IPS-NIHi11 (cell line): Measurements from ENCODE around the gene CD1C.
"Not testable (repeated sequence)": the region's sequence is repeated elsewhere in the genome, so short reads cannot be mapped to it uniquely, and the experiment has no call there.

Experiments
- DNase-seq: peaks from one replicate; pipeline ENCODE4 v3.0.0; 2012; ENCODE audit warnings: mixed read lengths, low spot score

The CD1C gene

DNA sequence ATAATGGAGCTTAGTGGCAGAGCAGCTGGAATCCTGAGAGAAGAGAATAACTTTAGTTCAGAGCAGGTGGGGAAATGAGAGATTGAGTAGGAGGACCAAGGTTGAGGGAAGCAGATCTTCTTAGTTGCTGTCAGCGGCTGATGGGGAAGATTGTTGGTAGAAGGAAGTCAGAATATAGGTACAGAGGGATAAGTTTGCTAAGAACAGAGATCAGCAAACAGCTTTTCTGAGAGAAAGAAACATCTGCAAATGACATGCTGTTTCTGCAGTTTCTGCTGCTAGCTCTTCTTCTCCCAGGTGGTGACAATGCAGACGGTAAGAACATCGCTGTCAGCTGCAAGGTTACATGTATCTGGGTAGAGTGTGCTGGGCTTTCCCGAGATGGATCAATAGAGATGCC is at the start of gene CD1C:
TSS of gene CD1C (plus strand) at position 113 of the 400 bp plus-strand sequence. CDS start at position 255, 142 bp downstream.
- no peak for DNase-seq

DNA sequence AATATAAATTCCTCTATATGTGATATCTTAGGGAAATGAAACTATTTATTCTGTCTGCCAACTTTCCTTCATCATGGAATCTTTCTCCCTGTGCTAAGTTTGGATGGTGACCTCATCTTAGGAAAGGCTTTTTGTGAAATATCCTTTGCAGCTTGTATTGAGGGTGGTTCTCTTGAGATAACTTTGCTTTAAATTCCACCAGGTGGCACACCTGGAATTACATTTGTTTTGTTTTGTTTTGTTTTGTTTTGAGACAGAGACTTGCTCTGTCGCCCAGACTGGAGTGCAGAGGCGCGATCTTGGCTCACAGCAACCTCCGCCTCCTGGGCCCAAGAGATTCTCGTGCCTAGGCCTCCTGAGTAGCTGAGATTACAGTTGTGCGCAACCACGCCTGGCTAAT is 43.1 kb upstream of the CD1C start:
- no peak for DNase-seq

DNA sequence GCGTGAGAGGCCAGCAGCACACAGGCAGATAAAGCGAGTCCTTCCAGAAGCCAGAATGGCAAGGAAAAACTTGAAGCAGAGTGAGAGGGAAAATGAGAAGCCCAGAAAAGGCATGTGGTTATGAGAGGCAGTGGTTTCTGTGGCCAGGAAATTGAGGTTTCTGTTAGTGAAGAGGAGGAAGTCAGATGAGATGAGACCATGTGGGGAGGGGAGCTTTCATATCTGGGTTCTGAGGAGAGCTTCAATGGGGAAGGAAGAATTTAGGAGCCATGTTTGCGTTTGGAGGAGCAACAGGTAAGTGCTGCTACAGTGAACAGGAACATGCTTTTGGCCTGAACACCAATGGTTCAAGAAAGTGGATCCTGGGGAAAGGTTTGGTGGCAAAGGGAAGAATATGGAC is 41.6 kb upstream of the CD1C start:
- no peak for DNase-seq

DNA sequence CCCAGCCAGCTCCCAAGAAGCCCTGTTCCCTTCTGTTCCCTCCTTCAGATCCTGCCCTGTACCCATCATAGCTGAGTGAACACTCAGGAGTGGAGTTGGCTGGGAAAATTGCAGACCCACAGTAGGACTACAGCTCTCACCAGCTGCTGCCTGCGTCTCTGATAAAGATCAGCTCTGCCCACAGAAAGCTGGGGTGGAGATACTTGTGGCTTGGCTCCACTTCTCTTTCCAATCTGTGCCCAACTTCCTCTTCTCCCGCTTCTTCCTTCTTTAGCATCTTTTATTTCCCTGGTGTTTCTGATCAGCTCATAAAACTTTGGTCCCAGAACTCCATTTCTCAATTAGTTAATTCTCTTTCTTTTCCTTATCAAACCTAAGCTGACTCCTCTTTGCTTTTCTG is 41.0 kb upstream of the CD1C start:
- no peak for DNase-seq

DNA sequence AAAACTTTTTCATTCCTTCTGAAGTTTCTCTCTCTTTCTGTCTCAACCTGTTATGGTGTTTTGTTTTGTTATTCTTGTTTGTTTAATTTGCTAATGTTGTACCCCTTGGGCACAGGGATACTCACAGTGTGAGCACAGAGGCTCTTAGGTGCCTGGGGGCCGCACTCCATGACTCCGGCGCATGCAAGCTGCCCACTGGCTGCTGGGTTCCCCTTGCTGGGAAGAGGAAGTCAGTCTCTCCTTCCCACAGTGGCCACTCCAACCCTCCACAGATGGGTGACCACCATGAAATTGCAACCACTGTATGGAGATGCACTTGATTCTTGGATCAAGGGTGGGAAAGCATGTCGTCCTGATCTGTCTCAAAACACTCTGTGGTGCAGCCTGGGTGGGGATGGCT is 40.1 kb upstream of the CD1C start:
- no peak for DNase-seq

DNA sequence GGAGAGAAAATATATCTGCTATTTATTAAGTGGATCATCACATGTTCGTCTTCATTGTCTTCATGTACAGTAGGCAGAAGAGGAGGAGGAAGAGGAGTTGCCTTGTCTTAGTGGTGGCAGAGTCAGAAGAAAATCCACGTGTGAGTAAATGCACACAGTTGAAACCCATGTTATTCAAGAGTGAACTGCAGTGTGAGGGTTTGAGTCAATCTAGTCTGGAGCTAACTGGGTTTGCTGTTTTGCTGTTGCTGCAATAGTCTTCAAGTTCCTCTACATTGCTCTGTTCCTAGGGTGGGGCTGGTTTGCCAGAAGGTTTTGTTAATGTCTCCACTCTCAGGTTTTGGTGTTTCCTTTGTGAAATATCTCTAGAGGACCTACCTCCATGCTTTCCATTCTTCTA is 38.6 kb upstream of the CD1C start:
- no peak for DNase-seq

DNA sequence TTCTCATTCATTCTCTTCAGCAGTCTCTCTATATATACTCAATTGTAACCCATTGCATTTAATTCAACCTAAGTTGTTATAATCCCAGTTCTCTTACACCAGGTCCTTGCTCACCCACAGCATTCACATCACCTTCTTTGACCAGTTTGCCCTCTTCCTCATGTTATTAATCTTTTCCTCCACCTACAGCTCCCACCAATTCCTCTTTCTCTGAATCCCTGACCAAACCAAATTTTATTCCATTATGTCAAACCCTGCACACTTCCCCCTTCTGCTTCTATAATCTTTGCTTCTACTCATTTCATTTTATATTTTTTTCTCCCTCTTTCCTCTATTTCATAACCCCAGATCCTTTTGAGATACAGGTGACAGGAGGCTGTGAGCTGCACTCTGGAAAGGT is 34.1 kb upstream of the CD1C start:
- no peak for DNase-seq

DNA sequence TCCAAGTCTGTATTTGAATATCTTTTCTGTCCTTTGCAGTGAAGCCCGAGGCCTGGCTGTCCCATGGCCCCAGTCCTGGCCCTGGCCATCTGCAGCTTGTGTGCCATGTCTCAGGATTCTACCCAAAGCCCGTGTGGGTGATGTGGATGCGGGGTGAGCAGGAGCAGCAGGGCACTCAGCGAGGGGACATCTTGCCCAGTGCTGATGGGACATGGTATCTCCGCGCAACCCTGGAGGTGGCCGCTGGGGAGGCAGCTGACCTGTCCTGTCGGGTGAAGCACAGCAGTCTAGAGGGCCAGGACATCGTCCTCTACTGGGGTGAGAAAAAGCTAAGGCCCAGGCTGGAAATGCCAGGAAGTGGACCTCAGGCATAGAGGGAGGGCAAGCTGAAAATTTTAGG is 33.0 kb upstream of the CD1C start:
- DNase-seq: not testable (repeated sequence)

DNA sequence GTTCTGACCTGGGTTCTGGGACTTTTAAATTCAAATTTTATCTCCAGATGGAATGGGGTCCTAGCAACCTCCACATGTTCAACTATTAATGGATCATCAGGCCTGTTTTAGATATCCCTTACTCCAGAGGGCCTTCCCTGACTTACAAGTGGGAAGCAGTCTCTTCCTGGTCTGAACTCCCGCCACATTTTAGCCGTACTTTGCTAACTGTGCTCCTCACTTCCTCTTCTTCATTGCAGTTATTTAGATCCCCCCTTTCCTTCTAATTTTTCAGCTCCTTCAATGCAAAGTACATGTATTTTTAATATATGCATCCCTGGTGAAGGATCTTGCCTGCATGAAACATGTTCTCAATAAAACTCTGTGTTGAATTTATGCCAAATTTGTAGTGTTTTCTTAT is 31.8 kb upstream of the CD1C start:
- DNase-seq: no peak

DNA sequence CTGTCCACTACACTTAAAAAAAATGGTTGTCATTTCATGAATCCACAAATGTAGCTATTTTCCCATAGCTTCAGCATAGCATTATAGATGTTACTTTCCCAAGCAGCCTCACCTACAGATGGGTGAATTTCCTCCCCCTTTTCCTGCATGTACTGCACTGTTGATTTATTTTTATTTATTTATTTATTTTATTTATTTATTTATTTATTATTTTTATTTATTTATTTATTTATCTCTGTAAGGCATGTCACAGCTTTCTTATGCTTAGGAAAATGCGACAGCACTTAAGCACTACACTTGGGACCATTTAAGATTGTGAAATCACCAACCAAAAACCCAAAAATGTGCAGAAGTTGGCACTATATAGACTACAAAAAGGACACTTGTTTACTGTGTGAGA is 30.6 kb upstream of the CD1C start:
- DNase-seq: no peak

DNA sequence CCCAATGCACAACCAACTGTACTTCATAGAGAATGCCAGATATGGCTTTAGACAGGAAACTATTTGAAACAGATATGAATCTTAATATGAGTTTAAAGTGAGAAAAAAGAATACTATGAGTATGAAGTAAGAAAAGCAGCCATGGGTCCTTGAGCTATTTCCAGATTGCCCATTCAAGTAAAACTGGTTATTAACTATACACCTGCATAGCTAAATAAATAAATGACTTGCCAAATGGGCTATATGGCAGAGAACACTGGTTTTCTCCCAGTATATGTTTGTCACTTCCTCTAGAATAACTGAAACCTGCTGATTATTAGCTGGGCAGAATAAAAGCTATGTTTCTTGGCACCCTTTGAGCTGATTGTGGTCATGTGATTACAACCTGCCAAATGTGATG is 17.0 kb upstream of the CD1C start:
- no peak for DNase-seq

DNA sequence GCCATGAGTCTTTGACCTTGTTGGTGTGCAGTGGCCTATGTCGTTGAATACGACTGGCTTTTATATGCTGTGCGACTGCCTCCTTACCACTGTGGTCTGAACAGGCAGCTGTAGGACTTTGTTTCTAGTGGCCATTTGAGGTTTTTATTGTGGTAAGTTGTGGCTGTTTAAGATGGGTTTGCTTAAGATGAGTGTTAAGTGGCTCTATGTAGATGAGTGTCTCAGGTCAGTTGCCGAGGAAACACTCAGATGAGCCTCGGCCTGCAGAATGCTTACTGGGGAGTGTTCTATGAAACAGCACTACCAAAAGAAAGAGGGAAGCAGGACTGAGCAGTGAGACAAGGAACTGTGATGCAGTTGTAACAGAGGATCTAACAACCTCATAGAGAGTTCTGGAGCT is 14.9 kb upstream of the CD1C start:
- DNase-seq: no peak

DNA sequence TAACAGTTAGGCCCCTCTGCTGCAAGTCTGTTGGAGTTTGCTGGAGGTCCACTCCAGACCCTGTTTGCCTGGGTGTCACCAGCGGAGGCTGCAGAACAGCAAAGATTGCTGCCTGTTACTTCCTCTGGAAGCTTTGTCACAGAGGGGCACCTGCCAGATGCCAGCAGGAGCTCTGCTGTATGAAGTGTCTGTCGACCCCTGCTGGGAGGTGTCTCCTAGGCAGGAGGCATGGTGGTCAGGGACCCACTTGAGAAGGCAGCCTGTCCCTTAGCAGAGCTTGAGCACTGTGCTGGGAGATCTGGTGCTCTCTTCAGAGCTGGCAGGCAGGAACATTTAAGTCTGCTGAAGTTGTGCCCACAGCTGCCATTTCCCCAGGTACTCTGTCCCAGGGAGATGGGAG is 7.3 kb upstream of the CD1C start:
- DNase-seq: not testable (repeated sequence)

DNA sequence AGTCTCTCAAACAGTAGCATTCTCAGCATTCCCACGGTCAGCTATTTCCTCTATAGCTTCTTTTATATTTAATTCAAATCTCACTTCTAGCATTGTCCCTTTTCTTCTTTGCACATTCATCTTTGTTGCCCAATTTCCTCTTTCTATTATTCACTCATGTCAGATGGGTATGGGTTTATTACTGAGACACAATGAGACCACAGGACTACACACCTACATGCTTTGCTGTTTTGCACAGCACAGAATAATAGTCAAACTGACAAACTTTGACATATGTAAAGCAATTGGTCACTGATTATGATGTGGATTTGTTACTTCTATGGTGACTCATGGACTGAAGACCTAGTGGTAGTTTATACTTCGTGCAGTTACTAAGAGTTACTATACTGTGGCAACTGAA is 5.8 kb upstream of the CD1C start:
- DNase-seq: no peak

DNA sequence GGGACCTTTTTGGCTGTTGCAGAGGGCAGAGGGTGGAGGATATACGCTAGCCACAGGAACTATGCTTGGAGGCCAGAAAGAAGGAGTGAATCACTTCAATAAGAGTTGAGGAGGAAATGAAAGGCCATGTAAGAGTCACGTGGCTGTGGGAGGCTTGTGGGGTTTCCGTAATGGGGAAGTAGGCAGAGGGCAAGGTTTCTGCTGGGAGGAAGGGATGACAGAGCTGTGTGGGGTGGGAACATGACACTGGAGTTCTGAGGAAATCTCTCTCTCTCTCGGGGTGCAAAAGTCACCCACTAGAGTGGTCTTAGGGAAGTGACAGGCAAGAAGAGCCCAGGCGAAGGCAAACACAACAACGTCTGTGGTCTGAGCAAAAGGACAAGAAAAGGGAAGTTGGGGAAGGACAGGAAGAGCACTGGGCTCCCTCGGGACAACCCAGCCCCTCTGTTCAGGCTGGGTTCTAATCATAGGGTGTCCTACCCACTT is 3.9 kb upstream of the CD1C start:
- DNase-seq: no peak

DNA sequence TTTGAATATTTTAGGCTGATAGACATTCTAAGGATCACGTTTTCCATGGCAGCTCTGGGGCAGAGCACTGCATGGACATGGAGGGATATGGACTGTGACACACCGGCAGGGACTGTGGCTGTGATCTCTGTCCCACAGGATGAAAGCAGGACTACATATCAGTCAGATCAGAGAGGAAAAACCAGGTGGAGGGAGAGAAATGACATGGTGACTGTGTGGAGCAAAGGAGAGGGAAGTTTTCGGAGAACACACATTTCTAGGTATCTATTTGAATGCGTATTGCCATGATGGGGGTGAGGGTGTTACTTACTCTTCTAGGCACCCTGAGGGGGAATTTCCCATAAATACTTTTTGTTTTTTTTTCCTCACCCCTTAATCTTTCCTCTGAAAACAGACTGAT is 3.2 kb upstream of the CD1C start:
- DNase-seq: no peak

DNA sequence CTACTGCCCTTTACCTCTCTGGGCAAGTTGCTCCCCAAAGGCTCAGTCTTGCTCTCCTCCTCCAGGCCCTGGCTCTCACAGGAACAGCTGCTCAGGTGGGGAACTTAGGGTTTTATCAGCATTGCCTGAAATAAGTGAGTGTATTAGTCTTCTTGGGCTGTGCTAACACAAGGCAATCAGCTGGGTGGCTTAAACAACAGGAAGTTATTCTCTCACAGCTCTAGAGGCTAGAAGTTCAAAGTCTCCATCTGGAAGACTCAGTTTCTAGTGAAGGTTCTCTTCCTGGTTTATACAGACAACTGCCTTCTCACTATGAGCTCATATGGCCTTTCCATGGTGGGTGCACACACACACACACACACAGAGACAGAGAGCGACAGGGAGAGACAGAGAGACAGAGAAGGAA is 2.8 kb upstream of the CD1C start:
- DNase-seq: no peak

DNA sequence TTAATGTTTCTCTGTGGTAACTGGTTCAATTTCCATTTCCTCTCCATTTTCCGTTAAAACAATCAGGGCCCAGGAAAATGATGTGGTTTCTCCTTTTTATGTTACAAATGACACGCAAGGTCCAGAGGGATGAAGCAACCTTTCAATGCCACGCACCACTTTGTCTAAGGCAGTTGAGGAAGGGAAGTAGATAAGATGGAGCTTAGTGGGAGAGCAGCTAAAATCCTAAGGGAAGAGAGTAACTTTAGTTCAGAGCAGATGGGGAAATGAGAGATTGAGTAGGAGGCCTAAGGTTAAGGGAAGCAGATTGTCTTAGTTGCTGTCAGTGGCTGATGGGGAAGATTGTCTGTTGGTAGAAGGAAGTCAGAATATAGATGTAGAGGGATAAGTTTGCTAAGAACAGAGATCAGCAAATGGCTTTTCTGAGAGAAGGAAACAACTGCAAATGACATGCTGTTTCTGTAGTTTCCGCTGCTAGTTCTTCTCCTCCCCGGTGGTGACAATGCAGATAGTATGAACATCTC is 660 bp downstream of the CD1C start:
- no peak for DNase-seq

DNA sequence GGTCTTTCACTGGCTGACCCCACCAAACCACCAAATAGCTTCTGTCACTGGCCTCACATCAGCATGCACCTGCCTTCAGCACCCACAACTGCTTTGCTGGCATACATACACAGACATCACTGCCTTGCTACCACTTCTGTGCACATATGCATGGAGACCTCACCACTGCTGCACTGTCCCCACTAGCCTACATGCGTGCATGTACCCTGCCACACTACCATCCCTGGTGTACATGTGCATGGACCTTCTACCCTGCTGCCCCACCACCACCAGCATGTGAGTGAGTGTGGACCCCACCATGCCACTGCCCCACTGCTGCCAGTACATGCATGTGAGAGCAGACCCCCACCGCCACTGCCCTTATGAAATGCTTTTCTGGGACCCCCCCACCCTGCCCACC is 6.1 kb downstream of the CD1C start:
- DNase-seq: no peak

DNA sequence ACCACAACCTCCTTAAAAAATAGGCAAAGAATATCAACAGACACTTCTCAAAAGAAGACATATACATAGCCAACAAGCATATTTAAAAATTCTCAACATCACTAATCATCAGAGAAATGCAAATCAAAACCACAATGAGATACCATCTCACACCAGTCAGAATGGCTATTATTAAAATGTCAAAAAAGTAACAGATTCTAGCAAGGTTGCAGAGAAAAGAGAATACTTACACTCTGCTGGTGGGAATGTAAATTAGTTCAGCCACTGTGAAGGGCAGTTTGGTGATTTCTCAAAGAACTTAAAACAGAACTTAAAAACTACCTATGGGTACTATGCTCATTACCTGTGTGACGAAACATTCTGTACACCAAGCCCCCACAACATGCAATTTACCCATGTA is 20.9 kb downstream of the CD1C start:
- no peak for DNase-seq

DNA sequence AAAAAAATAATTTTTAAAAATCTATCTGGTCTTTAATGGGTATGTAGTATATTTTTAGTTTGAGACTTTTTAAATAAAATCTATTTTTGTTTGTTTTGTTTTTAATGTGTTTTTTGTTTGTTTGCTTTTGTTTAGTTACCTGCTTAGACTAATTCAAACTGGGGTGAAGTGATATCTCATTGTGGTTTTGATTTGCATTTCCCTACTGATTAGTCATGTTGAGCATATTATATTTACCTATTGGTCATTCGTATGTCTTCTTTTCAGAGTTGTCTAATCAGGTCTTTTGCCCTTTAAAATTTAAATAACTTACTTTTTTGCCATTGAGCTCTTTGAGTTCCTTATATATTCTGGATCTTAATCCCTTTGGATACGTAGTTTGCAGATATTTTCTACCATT is 21.3 kb downstream of the CD1C start:
- DNase-seq: no peak

DNA sequence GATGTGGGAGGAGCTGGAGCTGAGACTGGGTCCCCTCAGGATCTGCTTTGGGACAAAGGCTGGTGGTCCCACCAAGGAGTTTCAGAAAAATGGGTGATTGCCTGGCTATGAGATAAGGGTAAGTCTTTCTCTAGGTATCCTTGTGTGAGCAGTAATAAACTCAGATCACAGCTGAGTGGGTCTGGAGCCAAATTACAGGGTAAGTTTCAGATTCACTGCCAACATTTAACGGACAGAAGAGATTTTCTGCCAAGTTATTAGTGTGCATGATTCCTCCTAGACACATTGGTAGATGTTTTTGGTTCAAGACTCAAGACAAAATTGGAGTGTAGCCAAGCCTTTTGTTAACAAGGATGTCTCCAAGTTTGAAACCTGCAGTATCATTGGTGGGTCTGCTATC is 34.1 kb downstream of the CD1C start:
- DNase-seq: no peak

DNA sequence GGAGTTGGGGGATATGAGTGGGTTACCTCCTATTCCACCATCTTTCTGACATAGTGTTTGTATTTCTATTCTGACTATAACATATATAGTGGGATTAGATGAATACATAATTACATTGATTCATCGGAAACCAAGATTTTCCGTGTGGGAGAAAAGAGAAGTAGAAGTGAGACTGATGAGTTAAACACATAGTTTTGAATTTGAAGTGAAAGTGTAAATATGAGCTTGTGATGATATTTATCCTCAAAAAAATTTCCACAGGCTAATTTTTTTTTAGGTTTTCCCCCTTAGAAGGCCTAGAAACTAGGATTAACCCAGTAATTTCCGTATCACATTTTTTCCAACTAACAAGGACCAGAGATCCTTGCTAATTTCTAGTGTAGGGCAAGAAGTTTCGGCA is 34.7 kb downstream of the CD1C start:
- no peak for DNase-seq

DNA sequence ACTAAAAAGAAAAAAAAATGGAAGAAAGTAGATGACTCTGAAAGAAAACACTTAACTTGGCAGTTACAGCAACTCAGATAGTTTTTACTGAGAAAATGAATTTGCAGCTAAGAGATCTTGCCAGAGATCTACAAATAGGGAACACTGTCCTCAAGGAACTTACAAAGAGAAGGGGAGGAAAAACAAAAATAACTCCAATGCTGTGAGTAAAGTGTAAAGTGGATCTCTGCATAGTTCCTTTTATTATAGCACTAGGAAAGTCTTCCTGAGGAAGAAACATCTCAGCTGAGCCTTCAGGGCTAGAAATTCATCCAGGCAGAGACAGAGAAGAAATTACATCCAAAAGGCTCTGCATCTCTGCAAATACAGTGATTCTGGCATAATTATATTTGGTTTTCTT is 37.8 kb downstream of the CD1C start:
- DNase-seq: no peak

DNA sequence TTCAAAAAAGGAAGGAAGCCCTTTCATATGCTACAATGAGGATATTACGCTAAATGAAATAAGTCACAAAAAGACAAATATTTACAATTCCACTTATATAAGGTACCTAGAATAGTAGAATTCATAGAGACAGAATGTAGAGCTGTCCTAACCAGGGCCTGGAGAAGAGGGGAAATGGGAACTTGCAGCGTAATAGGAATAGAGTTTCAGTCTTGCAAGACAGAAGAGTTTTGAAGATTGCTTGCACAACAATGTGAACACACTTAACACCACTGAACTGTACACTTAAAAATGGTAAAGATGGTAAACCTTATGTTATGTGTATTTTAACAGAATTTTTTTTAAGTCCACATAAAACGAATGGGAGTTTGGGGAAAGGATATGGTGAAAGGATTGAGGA is 38.7 kb downstream of the CD1C start:
- no peak for DNase-seq
